Measurements from ENCODE around the gene PRSS53.

The PRSS53 gene

GRCh38 chr16:31042866-31043265 lies 45.9 kb downstream of the PRSS53 start:
- DNase-seq (ENCODE audit: low read depth): no peak

- DNase-seq (ENCODE audit: low read depth): no peak
These were observed 49.8 kb downstream of the PRSS53 start for GRCh38 chr16:31038993-31039392.

- no peak for DNase-seq (ENCODE audit: low read depth)
These were observed 52.1 kb downstream of the PRSS53 start for GRCh38 chr16:31036691-31037090.

- DNase-seq (ENCODE audit: low read depth): peak; percentile 65
These were observed 54.8 kb downstream of the PRSS53 start for GRCh38 chr16:31033709-31034492.
